Testis (tissue), 3 donors: Measurements from ENCODE around the gene TMEM151A. TPM values are rescaled to one million over a fixed set of nuclear protein-coding genes. Genes with fewer than 3 reads are reported as not detected.
"Not testable (repeated sequence)": the region's sequence is repeated elsewhere in the genome, so short reads cannot be mapped to it uniquely, and the experiment has no call there.

Experiments used
- DNase-seq: peaks from one replicate; pipeline ENCODE4 v3.0.0-alpha.2; 2019
- H3K27ac ChIP-seq, 2 donors: fragments of 200-600 bp; sonication (generic); one replicate each; pipeline ENCODE4 v1.5.1; 2019
- H3K27me3 ChIP-seq: fragments of 200-600 bp; sonication (generic); one replicate; pipeline ENCODE4 v1.5.1; 2019
- H3K36me3 ChIP-seq: fragments of 200-600 bp; sonication (generic); one replicate; pipeline ENCODE4 v1.5.1; 2017; ENCODE audit warnings: low read depth; ENCODE audit errors: missing control alignments
- H3K4me1 ChIP-seq: fragments of 200-600 bp; sonication (generic); one replicate; pipeline ENCODE4 v1.5.1; 2019
- H3K4me3 ChIP-seq, 2 donors: fragments of 200-600 bp; sonication (generic); one replicate each; pipeline ENCODE4 v1.5.1; 2017 to 2019
- H3K9me3 ChIP-seq: fragments of 200-600 bp; sonication (generic); one replicate; pipeline ENCODE4 v1.5.1; 2017
- CTCF ChIP-seq, 3 experiments: fragments of 450-650 bp in 2 of 3; fragments of 200-600 bp in 1 of 3; sonication (generic) in 1 of 3; IDR thresholded peaks; one replicate each; pipeline ENCODE4 v1.5.1; 2016 to 2019; ENCODE audit warnings: antibody characterized with exemption in 3 of 3, mild to moderate bottlenecking in 2 of 3, moderate library complexity in 1 of 3
- POLR2A ChIP-seq: fragments of 450-650 bp; IDR thresholded peaks from one replicate; pipeline ENCODE4 v1.6.1; 2017; ENCODE audit warnings: antibody characterized with exemption, mild to moderate bottlenecking, moderate library complexity
- WGBS, 2 donors: methylation state at CpG; one replicate each; pipeline ENCODE4 v1.1.5; 2018; 5-methylcytosine and 5-hydroxymethylcytosine counted together
- intact Hi-C: fragments of 100-400 bp; cut with DNase I; formaldehyde crosslinking; loops from one replicate; pipeline ENCODE4 v1.15.1; 2023; ENCODE audit warnings: low total_unique reads
- polyA plus RNA-seq: library from polyadenylated mRNA; stranded (reverse); fragments of 350-450 nt; fragmentation: Illumina TruSeq; extraction: RNeasy Lipid Tissue Mini Kit (QIAGEN cat#74804); gene quantifications from one replicate; pipeline ENCODE4 v1.2.3, GENCODE V29; 2014; ENCODE audit warnings: low read depth, low replicate concordance; ENCODE audit not compliant: insufficient read depth
- total RNA-seq, 2 donors: library from RNA; depleted of rRNA; stranded (reverse); fragments of >200 nt; gene quantifications; one replicate each; pipeline ENCODE4 v1.2.3, GENCODE V29; 2016

Gene TMEM151A
- total and polyA plus RNA-seq, 3 donors from 2014 or later, result 0.90 to 1.7 (median 1.4) TPM

GRCh38 chr11:66297610-66298009 is 5.9 kb downstream of the TMEM151A start:
- no peaks in the 10 kb centered on the region for H3K4me1 ChIP-seq
- H3K36me3 ChIP-seq, result no peaks in the 10 kb centered on the region
- H3K9me3 ChIP-seq, result no peaks in the 10 kb centered on the region
- intact Hi-C loops, result no loop called here
- 72 to 76% methylated on average over 8 of the region's 8 CpGs for WGBS, 2 donors
- no peak overlapping the region for H3K4me3 ChIP-seq
- no peak for DNase-seq
- no peaks in the 10 kb centered on the region for H3K27me3 ChIP-seq
- no peak overlapping the region for H3K27ac ChIP-seq
- TF ChIP-seq POLR2A, result no peak
- TF ChIP-seq CTCF (IDR thresholded peaks at IDR 0.05), result no peak

- H3K36me3 ChIP-seq, result no peaks in the 10 kb centered on the region
- WGBS, 2 donors, result 41 to 47% methylated on average over 3 of the region's 3 CpGs
- no peaks in the 10 kb centered on the region for H3K9me3 ChIP-seq
- H3K27ac ChIP-seq, result no peak overlapping the region
- H3K4me1 ChIP-seq, result no peaks in the 10 kb centered on the region
- DNase-seq, result peak; percentile 53
- no peaks in the 10 kb centered on the region for H3K27me3 ChIP-seq
- intact Hi-C loops, result no loop called here
- TF ChIP-seq POLR2A (no peak), CTCF (IDR thresholded peaks at IDR 0.05) (no peak)
- no peak overlapping the region for H3K4me3 ChIP-seq
Observed at GRCh38 chr11:66299186-66299585, 7.5 kb downstream of the TMEM151A start.

- TF ChIP-seq POLR2A (no peak), CTCF (IDR thresholded peaks at IDR 0.05) (no peak)
- intact Hi-C loops, result no loop called here
- H3K27ac ChIP-seq, result no peak overlapping the region
Observed at GRCh38 chr11:66302656-66303055, 11.0 kb downstream of the TMEM151A start.

GRCh38 chr11:66309475-66309874 is 17.8 kb downstream of the TMEM151A start:
- no peaks in the 10 kb centered on the region for H3K9me3 ChIP-seq
- no peak for TF ChIP-seq POLR2A
- no peak for TF ChIP-seq CTCF (IDR thresholded peaks at IDR 0.05)
- no peak for DNase-seq
- no peaks in the 10 kb centered on the region for H3K36me3 ChIP-seq
- H3K4me1 ChIP-seq, result peaks cover 11% of the 10 kb centered on the region
- no peak overlapping the region for H3K4me3 ChIP-seq
- H3K27ac ChIP-seq, result no peak overlapping the region
- intact Hi-C loops, result no loop called here
- H3K27me3 ChIP-seq, result no peaks in the 10 kb centered on the region
- 62 to 74% methylated on average over 3 of the region's 3 CpGs for WGBS, 2 donors

More at GRCh38 chr11:66302656-66303055, 11.0 kb downstream of the TMEM151A start:
- H3K4me1 ChIP-seq, result no peaks in the 10 kb centered on the region
- H3K4me3 ChIP-seq, result no peak overlapping the region
- no peaks in the 10 kb centered on the region for H3K27me3 ChIP-seq
- no peaks in the 10 kb centered on the region for H3K9me3 ChIP-seq
- 69 to 74% methylated on average over 12 of the region's 12 CpGs for WGBS, 2 donors
- H3K36me3 ChIP-seq, result no peaks in the 10 kb centered on the region
- DNase-seq, result no peak

- 75 to 87% methylated on average over 8 of the region's 8 CpGs for WGBS, 2 donors
- H3K4me3 ChIP-seq, result no peak overlapping the region
- peaks cover 11% of the 10 kb centered on the region for H3K4me1 ChIP-seq
- no peak overlapping the region for H3K27ac ChIP-seq
- TF ChIP-seq CTCF (IDR thresholded peaks at IDR 0.05) (no peak), POLR2A (no peak)
- no peaks in the 10 kb centered on the region for H3K36me3 ChIP-seq
- H3K27me3 ChIP-seq, result no peaks in the 10 kb centered on the region
- no peaks in the 10 kb centered on the region for H3K9me3 ChIP-seq
- no peak for DNase-seq
- intact Hi-C loops, result no loop called here
Observed at GRCh38 chr11:66310324-66310723, 18.6 kb downstream of the TMEM151A start.

- H3K27ac ChIP-seq, result not testable (repeated sequence)
Observed at GRCh38 chr11:66310803-66311440, 19.2 kb downstream of the TMEM151A start.

More at GRCh38 chr11:66310803-66311440, 19.2 kb downstream of the TMEM151A start:
- intact Hi-C loops, H3K36me3 ChIP-seq, H3K9me3 ChIP-seq, H3K4me3 ChIP-seq, H3K27me3 ChIP-seq, DNase-seq: not testable (repeated sequence)
- peaks cover 11% of the 10 kb centered on the region for H3K4me1 ChIP-seq
- WGBS, 2 donors, result 48 to 72% methylated on average over 18 of the region's 18 CpGs
